NCI-H2196 treated with DMSO at 0.1 percent for 48 hours (cell line): Measurements from ENCODE around the gene PDE3A.

ENCODE experiments used
- DNase-seq: peaks from one replicate; lab custom pipeline; 2025; ENCODE audit not compliant: unreplicated experiment; lab: John Stamatoyannopoulos, UW

PDE3A gene

GRCh38 chr12:20681334-20681733, 313.0 kb downstream of the PDE3A start:
- DNase-seq = no peak

- no peak for DNase-seq
Observed at GRCh38 chr12:20695232-20695631, 326.9 kb downstream of the PDE3A start, which contains the start of gene SLCO1C1. Gene SLCO1C1 (plus strand): TSS chr12:20695332. CDS start chr12:20699577, 4,245 bp downstream.

- DNase-seq = no peak
Observed at GRCh38 chr12:20696181-20696905, 328.0 kb downstream of the PDE3A start.

GRCh38 chr12:20701106-20701505, 332.8 kb downstream of the PDE3A start:
- no peak for DNase-seq

- no peak for DNase-seq
Observed at GRCh38 chr12:20704860-20705259, 336.5 kb downstream of the PDE3A start.

- DNase-seq = no peak
Observed at GRCh38 chr12:20711846-20712245, 343.5 kb downstream of the PDE3A start.

GRCh38 chr12:20716037-20716436, 347.7 kb downstream of the PDE3A start:
- DNase-seq = no peak

GRCh38 chr12:20716985-20717384, 348.6 kb downstream of the PDE3A start:
- no peak for DNase-seq

GRCh38 chr12:20718294-20718693, 350.0 kb downstream of the PDE3A start:
- DNase-seq = no peak

- DNase-seq = no peak
Observed at GRCh38 chr12:20722142-20722541, 353.8 kb downstream of the PDE3A start.

GRCh38 chr12:20731274-20731673, 362.9 kb downstream of the PDE3A start:
- DNase-seq = no peak
